ENCODE data around the gene TMX4.

TMX4 gene

GRCh38 chr20:7977709-7978108 lies 41.9 kb downstream of the TMX4 start:
- no peaks in the 10 kb centered on the region for H3K36me3 ChIP-seq (ENCODE audit: control insufficient read depth, insufficient read depth, low read length)
- TF ChIP-seq CTCF (IDR thresholded peaks at IDR 0.05; ENCODE audit: insufficient read depth, low read length, poor library complexity, severe bottlenecking): no peak
- DNase-seq (ENCODE audit: extremely low read depth, insufficient read length): no peak
- H3K27me3 ChIP-seq (replicated peaks; ENCODE audit: control insufficient read depth, insufficient read depth, low read length): no peaks in the 10 kb centered on the region
- no peak overlapping the region for H3K4me3 ChIP-seq (replicated peaks; ENCODE audit: low read depth, low read length)

GRCh38 chr20:7975851-7976414 lies 43.6 kb downstream of the TMX4 start:
- TF ChIP-seq CTCF (IDR thresholded peaks at IDR 0.05; ENCODE audit: insufficient read depth, low read length, poor library complexity, severe bottlenecking): no peak
- Histone ChIP-seq H3K27me3 (replicated peaks; ENCODE audit: control insufficient read depth, insufficient read depth, low read length) (no peaks in the 10 kb centered on the region), H3K4me3 (replicated peaks; ENCODE audit: low read depth, low read length) (no peak overlapping the region), H3K36me3 (ENCODE audit: control insufficient read depth, insufficient read depth, low read length) (no peaks in the 10 kb centered on the region)
- no peak for DNase-seq (ENCODE audit: extremely low read depth, insufficient read length)

- TF ChIP-seq CTCF (IDR thresholded peaks at IDR 0.05; ENCODE audit: insufficient read depth, low read length, poor library complexity, severe bottlenecking): no peak
- Histone ChIP-seq H3K4me3 (replicated peaks; ENCODE audit: low read depth, low read length) (no peak overlapping the region), H3K36me3 (ENCODE audit: control insufficient read depth, insufficient read depth, low read length) (no peaks in the 10 kb centered on the region), H3K27me3 (replicated peaks; ENCODE audit: control insufficient read depth, insufficient read depth, low read length) (no peaks in the 10 kb centered on the region)
- DNase-seq (ENCODE audit: extremely low read depth, insufficient read length): no peak
Measured at GRCh38 chr20:7974785-7975435, 44.7 kb downstream of the TMX4 start.

GRCh38 chr20:7971536-7972280 lies 47.9 kb downstream of the TMX4 start:
- DNase-seq (ENCODE audit: extremely low read depth, insufficient read length): no peak
- TF ChIP-seq CTCF (IDR thresholded peaks at IDR 0.05; ENCODE audit: insufficient read depth, low read length, poor library complexity, severe bottlenecking): no peak
- Histone ChIP-seq H3K36me3 (ENCODE audit: control insufficient read depth, insufficient read depth, low read length) (no peaks in the 10 kb centered on the region), H3K4me3 (replicated peaks; ENCODE audit: low read depth, low read length) (no peak overlapping the region), H3K27me3 (replicated peaks; ENCODE audit: control insufficient read depth, insufficient read depth, low read length) (no peaks in the 10 kb centered on the region)

GRCh38 chr20:7967199-7967844 lies 52.2 kb downstream of the TMX4 start:
- Histone ChIP-seq H3K27me3 (replicated peaks; ENCODE audit: control insufficient read depth, insufficient read depth, low read length) (no peaks in the 10 kb centered on the region), H3K4me3 (replicated peaks; ENCODE audit: low read depth, low read length) (no peak overlapping the region), H3K36me3 (ENCODE audit: control insufficient read depth, insufficient read depth, low read length) (no peaks in the 10 kb centered on the region)
- no peak for TF ChIP-seq CTCF (IDR thresholded peaks at IDR 0.05; ENCODE audit: insufficient read depth, low read length, poor library complexity, severe bottlenecking)
- no peak for DNase-seq (ENCODE audit: extremely low read depth, insufficient read length)

All from GM06990 (cell line).